ENCODE data around the gene GAREM1.
"Not testable (repeated sequence)": the region's sequence is repeated elsewhere in the genome, so short reads cannot be mapped to it uniquely, and the experiment has no call there.

Gene GAREM1

GRCh38 chr18:32368991-32369390 is 101.7 kb downstream of the GAREM1 start:
- DNase-seq (ENCODE audit: low read depth): no peak

- DNase-seq (ENCODE audit: low read depth): no peak
These were observed 102.5 kb downstream of the GAREM1 start for GRCh38 chr18:32368170-32368569.

- no peak for DNase-seq (ENCODE audit: low read depth)
These were observed 103.8 kb downstream of the GAREM1 start for GRCh38 chr18:32366586-32367538.

GRCh38 chr18:32362484-32362883 is 108.2 kb downstream of the GAREM1 start:
- no peak for DNase-seq (ENCODE audit: low read depth)

- no peak for DNase-seq (ENCODE audit: low read depth)
These were observed 109.9 kb downstream of the GAREM1 start for GRCh38 chr18:32360682-32361345.

GRCh38 chr18:32358529-32358928 is 112.2 kb downstream of the GAREM1 start:
- no peak for DNase-seq (ENCODE audit: low read depth)

GRCh38 chr18:32358075-32358474 is 112.6 kb downstream of the GAREM1 start:
- DNase-seq (ENCODE audit: low read depth): no peak

GRCh38 chr18:32355896-32356295 is 114.8 kb downstream of the GAREM1 start:
- DNase-seq (ENCODE audit: low read depth): peak; percentile 24

- no peak for DNase-seq (ENCODE audit: low read depth)
These were observed 116.2 kb downstream of the GAREM1 start for GRCh38 chr18:32354518-32354917.

- DNase-seq (ENCODE audit: low read depth): no peak
These were observed 117.4 kb downstream of the GAREM1 start for GRCh38 chr18:32353257-32353656.

- no peak for DNase-seq (ENCODE audit: low read depth)
These were observed 119.7 kb downstream of the GAREM1 start for GRCh38 chr18:32351032-32351431.

GRCh38 chr18:32349728-32350395 is 120.8 kb downstream of the GAREM1 start:
- DNase-seq (ENCODE audit: low read depth): peak; percentile 85

GRCh38 chr18:32346671-32347070 is 124.0 kb downstream of the GAREM1 start:
- no peak for DNase-seq (ENCODE audit: low read depth)

- DNase-seq (ENCODE audit: low read depth): no peak
These were observed 127.0 kb downstream of the GAREM1 start for GRCh38 chr18:32343634-32344033.

- DNase-seq (ENCODE audit: low read depth): not testable (repeated sequence)
These were observed 129.6 kb downstream of the GAREM1 start for GRCh38 chr18:32341112-32341511.

GRCh38 chr18:32339045-32339444 is 131.6 kb downstream of the GAREM1 start:
- DNase-seq (ENCODE audit: low read depth): no peak

- no peak for DNase-seq (ENCODE audit: low read depth)
These were observed 132.9 kb downstream of the GAREM1 start for GRCh38 chr18:32337821-32338220.

- no peak for DNase-seq (ENCODE audit: low read depth)
These were observed 133.3 kb downstream of the GAREM1 start for GRCh38 chr18:32337347-32337746.

GRCh38 chr18:32335228-32335627 is 135.5 kb downstream of the GAREM1 start:
- no peak for DNase-seq (ENCODE audit: low read depth)

- DNase-seq (ENCODE audit: low read depth): no peak
These were observed 136.9 kb downstream of the GAREM1 start for GRCh38 chr18:32333781-32334180.

GRCh38 chr18:32332708-32333107 is 138.0 kb downstream of the GAREM1 start:
- no peak for DNase-seq (ENCODE audit: low read depth)

GRCh38 chr18:32328974-32329373 is 141.7 kb downstream of the GAREM1 start:
- DNase-seq (ENCODE audit: low read depth): no peak

GRCh38 chr18:32328379-32328778 is 142.3 kb downstream of the GAREM1 start:
- no peak for DNase-seq (ENCODE audit: low read depth)

Data from HS-5 (cell line).